Measurements from ENCODE around the gene DIP2C. TPM values are rescaled to one million over a fixed set of nuclear protein-coding genes. Genes with fewer than 3 reads are reported as not detected.

DIP2C gene
- total RNA-seq, 2 donors from 2014 or later, result 9.6 to 11.9 TPM

DNA sequence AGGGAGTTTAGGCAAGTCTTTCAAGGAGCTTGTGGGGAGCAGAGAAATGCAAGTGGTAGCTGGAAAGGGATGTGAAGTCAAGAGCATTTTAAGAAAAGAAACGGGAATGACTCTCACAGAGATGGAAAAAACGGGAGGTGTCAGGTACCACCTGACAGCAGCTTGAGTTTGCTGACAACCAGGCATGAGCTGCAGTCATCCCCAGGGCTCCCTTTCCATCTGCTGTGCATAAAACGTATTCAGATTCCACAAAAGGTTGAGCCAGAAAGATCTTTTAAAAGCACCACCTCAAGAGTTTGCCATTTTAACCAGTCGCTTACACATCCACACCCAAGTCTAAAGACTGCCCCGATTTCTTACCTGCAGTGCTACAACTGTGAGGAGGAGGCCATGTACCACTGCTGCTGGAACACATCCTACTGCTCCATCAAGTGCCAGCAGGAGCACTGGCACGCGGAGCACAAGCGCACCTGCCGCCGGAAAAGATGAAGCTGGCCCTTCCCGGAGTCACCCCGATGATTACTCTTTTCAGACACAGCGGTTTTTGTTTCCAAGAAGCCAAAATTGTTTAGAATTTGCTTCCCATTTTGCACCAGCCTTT lies 437.4 kb downstream of the DIP2C start:
- Histone ChIP-seq H3K9me3 (no peaks in the 10 kb centered on the region), H3K27ac (no peak overlapping the region), H3K36me3 (replicated peaks in 1 of 2; ENCODE audit: insufficient read depth in 1 of 2, low read depth in 2 of 2) (peaks cover 11 to 26% of the 10 kb centered on the region in 2 donors), H3K4me3 (no peak overlapping the region), H3K4me1 (no peaks in the 10 kb centered on the region), H3K27me3 (no peaks in the 10 kb centered on the region)
- DNase-seq (no peak), ATAC-seq (no peak)
- TF ChIP-seq CTCF (IDR thresholded peaks at IDR 0.05) (no peak), POLR2A (IDR thresholded peaks at IDR 0.05) (no peak)
- intact Hi-C loops (cut with DNase I), result no loop called here
- WGBS, 2 donors, result 89 to 91% methylated on average over 13 of the region's 13 CpGs

- H3K36me3 ChIP-seq (replicated peaks in 1 of 2; ENCODE audit: insufficient read depth in 1 of 2, low read depth in 2 of 2), result peaks cover 11 to 29% of the 10 kb centered on the region in 2 donors
- WGBS, 2 donors, result 93 to 97% methylated on average over 15 of the region's 15 CpGs
- DNase-seq, result no peak
- TF ChIP-seq CTCF (IDR thresholded peaks at IDR 0.05) (no peak), POLR2A (IDR thresholded peaks at IDR 0.05) (no peak)
- ATAC-seq, result no peak
- H3K4me3 ChIP-seq, result no peak overlapping the region
- intact Hi-C loops (cut with DNase I), result no loop called here
- no peaks in the 10 kb centered on the region for H3K27me3 ChIP-seq
- no peak overlapping the region for H3K27ac ChIP-seq
- H3K9me3 ChIP-seq, result no peaks in the 10 kb centered on the region
- H3K4me1 ChIP-seq, result no peaks in the 10 kb centered on the region
Measured at GRCh38 chr10:248307-248706, 441.2 kb downstream of the DIP2C start.

DNA sequence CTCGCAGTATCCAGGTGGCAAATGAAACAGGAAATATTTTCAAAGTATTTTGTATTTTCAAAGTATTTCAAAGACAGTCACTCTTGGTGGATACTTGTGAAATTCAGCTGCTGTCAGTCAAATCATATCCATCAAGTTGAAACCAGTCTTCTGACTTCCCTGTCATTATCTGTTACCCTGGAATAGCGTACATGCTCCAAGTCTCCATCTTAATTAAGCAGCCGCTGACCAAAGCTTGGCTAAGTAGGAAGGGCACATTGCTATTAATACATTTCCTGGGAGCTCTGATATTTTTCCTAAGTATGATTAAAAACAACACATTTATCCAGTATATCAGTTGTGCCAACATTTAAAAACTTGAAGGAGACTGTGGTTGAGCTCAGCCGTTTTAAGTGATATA lies 442.0 kb downstream of the DIP2C start:
- H3K4me1 ChIP-seq, result no peaks in the 10 kb centered on the region
- no peaks in the 10 kb centered on the region for H3K9me3 ChIP-seq
- no peaks in the 10 kb centered on the region for H3K27me3 ChIP-seq
- no peak overlapping the region for H3K4me3 ChIP-seq
- no peak for ATAC-seq
- no peak overlapping the region for H3K27ac ChIP-seq
- DNase-seq, result no peak
- 91 to 95% methylated on average over 4 of the region's 4 CpGs for WGBS, 2 donors
- TF ChIP-seq CTCF (IDR thresholded peaks at IDR 0.05), result no peak
- TF ChIP-seq POLR2A (IDR thresholded peaks at IDR 0.05), result no peak
- intact Hi-C loops (cut with DNase I), result no loop called here
- H3K36me3 ChIP-seq (replicated peaks in 1 of 2; ENCODE audit: insufficient read depth in 1 of 2, low read depth in 2 of 2), result peaks cover 11 to 29% of the 10 kb centered on the region in 2 donors

DNA sequence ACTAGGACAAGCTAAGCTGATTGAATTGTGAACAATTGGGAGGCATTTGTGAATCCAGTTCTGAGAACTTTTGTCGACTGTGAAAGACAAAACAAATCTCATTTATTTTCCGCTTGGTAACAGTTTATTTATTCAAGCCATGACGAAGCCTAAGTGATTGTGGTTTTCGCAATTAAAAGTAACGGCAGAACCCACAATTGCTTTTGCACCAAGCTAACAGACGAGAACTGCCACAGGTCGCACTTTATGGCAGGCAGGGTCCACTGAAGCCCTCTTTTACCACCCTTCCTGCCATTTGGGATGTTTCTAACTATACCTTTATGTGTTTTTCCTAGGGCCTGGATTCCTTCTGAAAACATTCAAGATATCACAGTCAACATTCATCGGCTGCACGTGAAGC lies 443.0 kb downstream of the DIP2C start:
- 85 to 93% methylated on average over 9 of the region's 9 CpGs for WGBS, 2 donors
- ATAC-seq, result no peak
- intact Hi-C loops (cut with DNase I), result no loop called here

More for the DNA sequence above, 443.0 kb downstream of the DIP2C start:
- TF ChIP-seq POLR2A (IDR thresholded peaks at IDR 0.05) (no peak), CTCF (IDR thresholded peaks at IDR 0.05) (no peak)
- H3K27ac ChIP-seq, result no peak overlapping the region
- H3K9me3 ChIP-seq, result no peaks in the 10 kb centered on the region
- H3K4me3 ChIP-seq, result no peak overlapping the region
- H3K4me1 ChIP-seq, result no peaks in the 10 kb centered on the region
- no peak for DNase-seq
- H3K36me3 ChIP-seq (replicated peaks in 1 of 2; ENCODE audit: insufficient read depth in 1 of 2, low read depth in 2 of 2), result peaks cover 11 to 33% of the 10 kb centered on the region in 2 donors
- no peaks in the 10 kb centered on the region for H3K27me3 ChIP-seq
